Glutamatergic neuron (in vitro differentiated cells): ENCODE results near the gene RAB11A. TPM values are rescaled to one million over a fixed set of nuclear protein-coding genes. Genes with fewer than 3 reads are reported as not detected.

ENCODE experiments used
- DNase-seq: peaks from one replicate; pipeline ENCODE4 v3.0.0; 2022
- H3K27ac Mint-ChIP-seq: one replicate; pipeline ENCODE4 v1.8.0; 2020; ENCODE audit warnings: mild to moderate bottlenecking, mixed read lengths, inconsistent platforms; ENCODE audit not compliant: unreplicated experiment
- H3K27me3 Mint-ChIP-seq: one replicate; pipeline ENCODE4 v1.8.0; 2020; ENCODE audit warnings: mild to moderate bottlenecking, moderate library complexity, mixed read lengths, inconsistent platforms; ENCODE audit not compliant: unreplicated experiment
- H3K36me3 Mint-ChIP-seq: one replicate; pipeline ENCODE4 v1.8.0; 2020; ENCODE audit warnings: mild to moderate bottlenecking, mixed read lengths, inconsistent platforms; ENCODE audit not compliant: unreplicated experiment
- H3K4me1 Mint-ChIP-seq: one replicate; pipeline ENCODE4 v1.8.0; 2020; ENCODE audit warnings: mild to moderate bottlenecking, low read depth, mixed read lengths, inconsistent platforms; ENCODE audit not compliant: unreplicated experiment
- H3K4me3 Mint-ChIP-seq: one replicate; pipeline ENCODE4 v1.8.0; 2020; ENCODE audit warnings: mild to moderate bottlenecking, mixed read lengths, inconsistent platforms; ENCODE audit not compliant: unreplicated experiment
- H3K9me3 Mint-ChIP-seq: one replicate; pipeline ENCODE4 v1.8.0; 2020; ENCODE audit warnings: mild to moderate bottlenecking, moderate library complexity, mixed read lengths, inconsistent platforms; ENCODE audit not compliant: unreplicated experiment
- total RNA-seq: library from RNA; stranded (reverse); fragmentation: NEBNext Ultra II Directional; extraction: Animal tissue kit (Norgen Biotek cat#: 25700); gene quantifications from one replicate; pipeline ENCODE4 v1.2.1, GENCODE V29; 2021; ENCODE audit not compliant: unreplicated experiment
- TF ChIP-seq, protein P1 (sequence below): fragments of 200-600 bp; sonication (generic); IDR thresholded peaks from one replicate; pipeline ENCODE4 v1.5.0; 2021; ENCODE audit not compliant: partially characterized antibody, unreplicated experiment

Gene RAB11A
- total RNA-seq, 1 donor from 2014 or later, result 197 TPM

GRCh38 chr15:65920825-65921309 lies 51.6 kb downstream of the RAB11A start:
- Mint-ChIP-seq H3K27me3 (peaks cover 2% of the 10 kb centered on the region), H3K9me3 (peaks cover 3% of the 10 kb centered on the region), H3K4me3 (no peak overlapping the region), H3K4me1 (no peaks in the 10 kb centered on the region), H3K36me3 (no peaks in the 10 kb centered on the region), H3K27ac (no peak overlapping the region)
- no peak for DNase-seq
- TF ChIP-seq, protein P1, sequence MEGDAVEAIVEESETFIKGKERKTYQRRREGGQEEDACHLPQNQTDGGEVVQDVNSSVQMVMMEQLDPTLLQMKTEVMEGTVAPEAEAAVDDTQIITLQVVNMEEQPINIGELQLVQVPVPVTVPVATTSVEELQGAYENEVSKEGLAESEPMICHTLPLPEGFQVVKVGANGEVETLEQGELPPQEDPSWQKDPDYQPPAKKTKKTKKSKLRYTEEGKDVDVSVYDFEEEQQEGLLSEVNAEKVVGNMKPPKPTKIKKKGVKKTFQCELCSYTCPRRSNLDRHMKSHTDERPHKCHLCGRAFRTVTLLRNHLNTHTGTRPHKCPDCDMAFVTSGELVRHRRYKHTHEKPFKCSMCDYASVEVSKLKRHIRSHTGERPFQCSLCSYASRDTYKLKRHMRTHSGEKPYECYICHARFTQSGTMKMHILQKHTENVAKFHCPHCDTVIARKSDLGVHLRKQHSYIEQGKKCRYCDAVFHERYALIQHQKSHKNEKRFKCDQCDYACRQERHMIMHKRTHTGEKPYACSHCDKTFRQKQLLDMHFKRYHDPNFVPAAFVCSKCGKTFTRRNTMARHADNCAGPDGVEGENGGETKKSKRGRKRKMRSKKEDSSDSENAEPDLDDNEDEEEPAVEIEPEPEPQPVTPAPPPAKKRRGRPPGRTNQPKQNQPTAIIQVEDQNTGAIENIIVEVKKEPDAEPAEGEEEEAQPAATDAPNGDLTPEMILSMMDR, result no peak

DNA sequence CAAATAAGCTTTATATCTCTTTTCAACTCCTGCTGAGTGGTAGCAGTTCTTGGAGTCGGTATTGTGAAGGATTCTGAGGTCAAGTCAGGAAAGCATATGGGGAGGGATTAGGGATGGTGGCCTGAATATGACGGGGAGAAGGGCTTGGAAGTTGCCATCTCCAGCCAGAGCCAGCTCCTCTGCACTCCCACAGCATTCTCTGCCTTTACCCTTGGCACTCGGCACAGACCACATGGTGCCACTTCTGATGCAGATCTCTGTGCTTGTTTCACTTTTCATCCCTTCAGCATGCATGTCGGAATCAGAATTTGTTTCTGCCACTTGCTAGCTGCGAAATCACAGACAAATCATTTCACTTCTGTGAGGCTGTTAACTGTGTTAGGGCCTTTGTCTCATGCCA lies 52.5 kb downstream of the RAB11A start:
- no peak overlapping the region for H3K27ac Mint-ChIP-seq
- H3K4me1 Mint-ChIP-seq, result no peaks in the 10 kb centered on the region
- no peak overlapping the region for H3K4me3 Mint-ChIP-seq
- no peaks in the 10 kb centered on the region for H3K36me3 Mint-ChIP-seq
- TF ChIP-seq, protein P1, result no peak
- H3K9me3 Mint-ChIP-seq, result peaks cover 3% of the 10 kb centered on the region
- no peak for DNase-seq
- peaks cover 2% of the 10 kb centered on the region for H3K27me3 Mint-ChIP-seq

DNA sequence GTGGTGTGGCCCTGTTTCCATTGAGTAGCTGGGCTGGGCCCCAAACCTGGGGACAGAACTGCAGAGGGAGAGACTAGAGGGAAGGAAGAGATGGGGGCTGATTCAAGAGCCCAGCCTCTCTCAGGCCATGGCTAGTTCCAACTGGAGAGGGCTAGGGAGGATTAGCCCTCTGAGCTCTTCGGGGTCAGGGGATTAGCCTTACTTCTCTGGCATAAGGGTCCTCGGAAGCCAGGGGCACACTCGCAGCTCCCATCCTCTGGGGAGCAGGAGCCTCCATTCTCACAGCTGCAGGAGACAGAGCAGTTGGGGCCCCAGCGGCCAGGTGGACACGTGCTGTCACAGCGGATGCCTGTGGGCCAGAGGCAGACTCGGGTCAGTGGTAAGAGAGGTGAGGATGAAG lies 53.3 kb downstream of the RAB11A start:
- Mint-ChIP-seq H3K27me3 (peaks cover 2% of the 10 kb centered on the region), H3K36me3 (no peaks in the 10 kb centered on the region), H3K27ac (no peak overlapping the region), H3K9me3 (peaks cover 3% of the 10 kb centered on the region), H3K4me1 (no peaks in the 10 kb centered on the region), H3K4me3 (no peak overlapping the region)
- TF ChIP-seq, protein P1, result no peak
- no peak for DNase-seq

DNA sequence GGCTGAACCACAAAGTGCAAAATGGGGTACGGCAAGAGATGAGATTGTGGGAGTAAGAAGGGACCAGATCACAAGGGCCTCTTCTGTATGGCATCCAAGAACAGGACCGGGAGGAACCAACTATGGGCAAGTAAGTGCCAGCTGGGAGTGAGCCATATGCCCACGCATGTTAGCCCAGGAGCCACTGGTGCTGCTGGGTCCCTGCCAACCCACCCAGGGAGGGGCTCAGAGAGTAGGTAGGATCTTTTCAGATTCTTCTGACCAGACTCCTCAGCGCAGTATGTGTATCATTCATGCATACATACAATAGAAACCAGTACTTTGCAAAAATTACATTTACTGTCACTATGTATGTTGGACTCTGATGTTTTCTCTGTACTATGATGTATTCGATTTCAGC lies 54.0 kb downstream of the RAB11A start:
- H3K9me3 Mint-ChIP-seq, result peaks cover 3% of the 10 kb centered on the region
- no peak for DNase-seq
- TF ChIP-seq, protein P1, result no peak
- H3K36me3 Mint-ChIP-seq, result no peaks in the 10 kb centered on the region
- H3K4me1 Mint-ChIP-seq, result no peaks in the 10 kb centered on the region
- H3K27ac Mint-ChIP-seq, result no peak overlapping the region
- peaks cover 4% of the 10 kb centered on the region for H3K27me3 Mint-ChIP-seq
- no peak overlapping the region for H3K4me3 Mint-ChIP-seq

DNA sequence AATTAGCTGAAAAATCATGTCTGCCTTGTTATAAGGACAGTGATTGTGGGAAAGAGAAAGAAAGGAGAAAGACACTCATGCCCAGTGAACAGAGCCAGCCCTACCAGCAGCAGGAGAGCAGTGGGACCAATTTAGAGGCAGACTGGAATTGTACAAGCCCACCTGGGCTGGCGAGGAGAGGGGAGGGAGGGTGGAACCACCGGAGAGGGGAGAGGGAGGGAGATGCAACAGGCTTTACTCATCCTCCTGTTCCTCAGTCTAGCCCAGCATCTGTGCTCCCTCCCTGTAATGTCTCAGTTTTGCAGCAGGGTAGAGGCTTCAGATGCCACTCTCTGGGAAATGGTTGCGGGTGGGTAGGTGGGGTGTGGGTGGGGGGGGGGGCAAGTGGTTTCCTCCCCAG lies 54.7 kb downstream of the RAB11A start:
- no peak overlapping the region for H3K4me3 Mint-ChIP-seq
- H3K27me3 Mint-ChIP-seq, result peaks cover 4% of the 10 kb centered on the region
- peaks cover 3% of the 10 kb centered on the region for H3K9me3 Mint-ChIP-seq
- H3K27ac Mint-ChIP-seq, result no peak overlapping the region
- no peaks in the 10 kb centered on the region for H3K36me3 Mint-ChIP-seq
- H3K4me1 Mint-ChIP-seq, result no peaks in the 10 kb centered on the region
- TF ChIP-seq, protein P1, result no peak
- DNase-seq, result no peak
